ENCODE measurements around the gene SH3TC2. TPM values are rescaled to one million over a fixed set of nuclear protein-coding genes. Genes with fewer than 3 reads are reported as not detected.

SH3TC2 gene
- total RNA-seq, 4 donors from 2014 or later = 2.5 to 3.8 (median 2.9) TPM

DNA sequence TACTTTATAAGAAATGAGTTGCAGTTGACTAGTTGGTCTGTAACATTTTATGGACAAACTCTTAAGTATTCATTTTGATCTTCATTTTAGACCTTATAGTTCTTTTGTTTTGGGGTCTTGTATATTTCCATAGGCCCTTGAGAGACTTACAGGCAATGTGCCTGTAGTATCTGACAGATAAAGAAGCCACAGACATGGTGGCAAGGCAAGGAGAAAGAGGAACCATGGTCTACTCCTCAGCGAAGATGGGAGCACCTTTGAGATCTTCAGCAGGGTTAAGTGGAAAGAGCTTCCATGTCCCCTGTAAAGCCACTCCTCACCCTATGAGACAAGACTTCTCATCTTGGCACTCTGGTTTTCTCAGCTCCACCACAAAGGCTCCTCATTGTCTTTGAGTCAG, 56.4 kb downstream of the SH3TC2 start:
- H3K27me3 ChIP-seq = no peaks in the 10 kb centered on the region
- DNase-seq = no peak
- H3K4me1 ChIP-seq = peaks cover 0 to 13% (median 6%) of the 10 kb centered on the region in 3 donors
- WGBS, 2 donors = 83 to 94% methylated on average over 1 of the region's 1 CpG
- no peak overlapping the region for H3K27ac ChIP-seq
- no peaks in the 10 kb centered on the region for H3K9me3 ChIP-seq
- intact Hi-C loops (cut with DNase I) = loop anchor here (10.0 kb wide), 1 partner anchor 272 kb away; no protein-coding TSS in a partner anchor
- H3K4me3 ChIP-seq = no peak overlapping the region
- H3K36me3 ChIP-seq = no peaks in the 10 kb centered on the region
- TF ChIP-seq POLR2A (IDR thresholded peaks at IDR 0.05) (no peak), CTCF (IDR thresholded peaks at IDR 0.05) (no peak)

DNA sequence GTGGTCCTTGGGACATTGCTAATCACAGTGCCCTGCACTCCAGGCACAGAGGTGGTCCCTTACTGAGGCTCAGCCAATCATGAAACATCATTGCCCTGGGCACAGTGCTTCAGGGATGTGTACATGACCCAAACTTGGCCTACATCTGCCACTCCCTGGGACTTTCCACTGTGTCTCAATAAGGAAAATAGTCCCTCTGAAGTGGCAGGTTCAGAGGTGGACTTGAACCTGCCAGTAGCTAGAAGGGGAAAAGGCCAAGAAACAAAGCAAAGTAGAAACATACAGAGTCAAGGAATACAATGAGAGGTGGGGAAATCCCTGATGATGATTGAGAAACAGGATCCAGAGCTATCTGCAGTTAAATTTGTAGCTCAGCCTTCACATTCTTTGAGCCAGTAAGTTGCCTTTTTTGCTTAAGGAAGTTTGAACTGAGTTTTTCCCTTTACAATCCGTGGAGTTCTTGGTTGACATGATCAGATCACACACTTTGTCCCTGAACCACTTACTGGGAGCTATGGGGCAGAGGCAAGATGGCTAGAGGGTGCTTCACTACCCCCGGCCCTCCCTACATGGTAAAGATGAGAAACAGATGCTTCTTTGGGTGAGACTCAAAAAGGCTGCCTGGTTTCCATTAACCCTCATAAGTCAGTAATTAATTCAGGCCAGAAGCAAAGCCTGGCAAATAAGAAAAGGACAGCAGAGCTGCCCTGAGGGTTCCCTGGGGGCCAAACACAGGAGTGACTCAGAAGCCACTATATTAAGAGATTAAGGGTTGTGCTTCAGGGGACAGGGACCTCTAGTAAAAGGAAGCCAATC, 57.6 kb downstream of the SH3TC2 start:
- Histone ChIP-seq H3K27me3 (no peaks in the 10 kb centered on the region), H3K4me1 (peaks cover 0 to 13% (median 6%) of the 10 kb centered on the region in 3 donors), H3K9me3 (no peaks in the 10 kb centered on the region), H3K36me3 (no peaks in the 10 kb centered on the region), H3K27ac (no peak overlapping the region), H3K4me3 (no peak overlapping the region)
- TF ChIP-seq POLR2A (IDR thresholded peaks at IDR 0.05) (no peak), CTCF (IDR thresholded peaks at IDR 0.05) (no peak)
- intact Hi-C loops (cut with DNase I) = loop anchor here (10.0 kb wide), 1 partner anchor 270 kb away; no protein-coding TSS in a partner anchor
- 31 to 53% methylated on average over 2 of the region's 2 CpGs for WGBS, 2 donors
- DNase-seq = no peak

- intact Hi-C loops (cut with DNase I) = loop anchor here (10.0 kb wide), 1 partner anchor 270 kb away; no protein-coding TSS in a partner anchor
- no peaks in the 10 kb centered on the region for H3K27me3 ChIP-seq
- TF ChIP-seq CTCF (IDR thresholded peaks at IDR 0.05) = no peak
- no peak for TF ChIP-seq POLR2A (IDR thresholded peaks at IDR 0.05)
- 92% methylated on average over 4 of the region's 6 CpGs; no CpG with 5 or more reads in 1 of the 2 donors for WGBS, 2 donors
- H3K36me3 ChIP-seq = no peaks in the 10 kb centered on the region
- no peak overlapping the region for H3K4me3 ChIP-seq
- H3K9me3 ChIP-seq = no peaks in the 10 kb centered on the region
- DNase-seq = no peak
- no peak overlapping the region for H3K27ac ChIP-seq
- peaks cover 0 to 13% (median 6%) of the 10 kb centered on the region in 3 donors for H3K4me1 ChIP-seq
These were observed 58.3 kb downstream of the SH3TC2 start for GRCh38 chr5:149004559-149004958.

- intact Hi-C loops (cut with DNase I) = loop anchor here (10.0 kb wide), 1 partner anchor 268 kb away; no protein-coding TSS in a partner anchor
- DNase-seq = no peak
- H3K36me3 ChIP-seq = no peaks in the 10 kb centered on the region
- TF ChIP-seq POLR2A (IDR thresholded peaks at IDR 0.05) (no peak), CTCF (IDR thresholded peaks at IDR 0.05) (peak in 2 of 6 experiments; percentile 12 to 39)
- 44 to 68% methylated on average over 3 of the region's 3 CpGs for WGBS, 2 donors
- peaks cover 0 to 21% (median 6%) of the 10 kb centered on the region in 3 donors for H3K4me1 ChIP-seq
- H3K27ac ChIP-seq = no peak overlapping the region
- no peaks in the 10 kb centered on the region for H3K27me3 ChIP-seq
- H3K4me3 ChIP-seq = no peak overlapping the region
- H3K9me3 ChIP-seq = no peaks in the 10 kb centered on the region
These were observed 59.8 kb downstream of the SH3TC2 start for GRCh38 chr5:149002761-149003689.

Measured in esophagus squamous epithelium (tissue), 5 donors.